GM21619 (cell line): Measurements from ENCODE around the gene CRYGB.

Experiments
- ATAC-seq: cut with Tn5 transposase; IDR thresholded peaks from one replicate; pipeline ENCODE4 v1.9.1; 2021; ENCODE audit not compliant: unreplicated experiment

CRYGB gene, protein sequence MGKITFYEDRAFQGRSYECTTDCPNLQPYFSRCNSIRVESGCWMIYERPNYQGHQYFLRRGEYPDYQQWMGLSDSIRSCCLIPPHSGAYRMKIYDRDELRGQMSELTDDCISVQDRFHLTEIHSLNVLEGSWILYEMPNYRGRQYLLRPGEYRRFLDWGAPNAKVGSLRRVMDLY

GRCh38 chr2:208146006-208146405 is at the start of gene CRYGB:
Gene CRYGB, minus strand, starts transcription at chr2:208146158. Its CDS starts 38 bp downstream, at chr2:208146120.
- no peak for ATAC-seq

DNA sequence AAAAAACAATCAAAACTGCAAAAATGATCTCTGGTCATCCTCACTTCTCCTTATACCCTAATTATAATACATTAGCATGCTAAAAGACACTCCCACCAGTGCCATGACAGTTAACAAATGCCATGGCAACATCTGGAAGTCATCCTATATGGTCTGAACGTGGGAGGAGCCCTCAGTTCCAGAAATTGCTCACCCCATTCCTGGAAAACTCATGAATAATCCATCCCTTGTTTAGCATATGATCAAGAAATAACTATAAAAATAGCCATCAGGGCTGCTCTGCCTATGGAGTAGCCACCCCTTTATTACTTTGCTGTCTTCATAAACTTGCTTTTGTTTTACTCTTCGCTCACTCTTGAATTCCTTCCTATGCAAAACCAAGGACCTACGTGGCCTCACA is 49.6 kb upstream of the CRYGB start:
- ATAC-seq, result no peak

- ATAC-seq, result no peak
These were observed 46.8 kb upstream of the CRYGB start for GRCh38 chr2:208192611-208193236.

GRCh38 chr2:208189810-208190503 is 44.0 kb upstream of the CRYGB start, which contains the start of gene C2orf80:
Gene C2orf80, minus strand, starts transcription at chr2:208190030. Its CDS starts 3,044 bp downstream, at chr2:208186986.
- no peak for ATAC-seq

GRCh38 chr2:208189069-208189809 is 43.3 kb upstream of the CRYGB start:
- no peak for ATAC-seq

GRCh38 chr2:208186893-208187292 is 40.9 kb upstream of the CRYGB start:
- no peak for ATAC-seq

- no peak for ATAC-seq
These were observed 40.5 kb upstream of the CRYGB start for GRCh38 chr2:208186465-208186864.

- no peak for ATAC-seq
These were observed 38.2 kb upstream of the CRYGB start for GRCh38 chr2:208183972-208184705.

DNA sequence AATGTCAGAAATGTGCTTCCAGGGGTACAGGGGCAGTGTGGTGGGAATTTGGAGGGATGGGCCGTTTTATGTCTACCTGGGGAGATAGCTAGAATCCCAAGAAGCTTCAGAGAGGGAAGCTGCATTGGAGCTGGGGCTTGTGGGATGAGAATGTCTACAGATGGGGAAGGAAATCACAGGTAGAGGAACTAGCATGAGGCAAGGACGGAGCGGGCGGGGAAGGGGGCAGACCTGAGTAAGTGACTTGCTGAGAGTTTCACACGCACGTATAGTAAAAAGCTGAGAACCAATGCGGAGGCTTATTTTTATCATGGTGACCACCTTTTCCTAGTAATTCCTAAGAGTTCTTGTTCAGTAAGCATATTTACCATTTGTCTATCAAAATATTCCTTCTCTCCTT is 37.6 kb upstream of the CRYGB start:
- no peak for ATAC-seq

DNA sequence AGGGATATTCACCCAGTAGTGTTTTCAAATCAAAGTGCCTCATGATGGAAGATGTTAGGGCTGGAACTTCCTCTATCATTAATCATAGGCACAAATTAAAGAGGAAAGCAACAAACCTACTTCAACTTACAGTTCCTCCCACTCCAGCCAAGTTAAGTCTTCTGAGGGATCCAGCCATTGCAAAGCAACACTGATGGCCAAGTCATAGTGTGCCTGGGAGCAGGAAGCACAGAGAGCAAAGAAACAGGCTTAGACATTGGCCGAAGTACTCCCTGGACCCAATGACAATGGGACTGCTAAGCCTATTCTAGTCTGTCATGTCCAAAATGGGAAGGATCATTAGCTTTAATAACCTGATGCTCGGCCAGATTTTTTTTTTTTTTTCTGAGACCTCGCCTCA is 36.9 kb upstream of the CRYGB start:
- ATAC-seq, result no peak

GRCh38 chr2:208179028-208179609 is 33.2 kb upstream of the CRYGB start:
- ATAC-seq, result no peak

- ATAC-seq, result no peak
These were observed 29.8 kb upstream of the CRYGB start for GRCh38 chr2:208175840-208176153.

- ATAC-seq, result peak; percentile 98
These were observed 29.3 kb upstream of the CRYGB start for GRCh38 chr2:208175069-208175839.

GRCh38 chr2:208174144-208174543 is 28.2 kb upstream of the CRYGB start:
- ATAC-seq, result no peak

DNA sequence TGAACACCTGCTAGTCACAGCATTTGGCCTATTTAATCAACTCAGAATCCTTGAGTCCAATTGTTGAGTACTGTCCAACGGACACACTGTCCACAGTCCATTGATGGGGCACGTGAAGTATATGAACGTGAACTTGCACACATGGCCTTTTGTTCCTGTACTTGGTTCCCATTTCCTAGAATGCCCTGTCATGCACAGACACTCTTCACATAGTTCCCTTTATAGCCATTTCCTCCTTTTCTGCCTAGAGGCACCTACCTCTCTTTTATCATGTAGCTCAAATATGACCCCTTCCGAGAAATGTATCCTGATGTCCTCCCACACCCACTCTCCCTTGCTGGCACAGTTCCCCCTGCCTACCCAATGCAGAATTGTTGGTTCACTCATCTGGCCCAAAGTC is 26.2 kb upstream of the CRYGB start:
- no peak for ATAC-seq

- ATAC-seq, result no peak
These were observed 19.2 kb upstream of the CRYGB start for GRCh38 chr2:208164951-208165755.

GRCh38 chr2:208163489-208163888 is 17.5 kb upstream of the CRYGB start, which contains the start of gene CRYGA:
Gene CRYGA, minus strand, starts transcription at chr2:208163589. Its CDS starts 33 bp downstream, at chr2:208163556.
- ATAC-seq, result no peak

- no peak for ATAC-seq
These were observed 10.5 kb upstream of the CRYGB start for GRCh38 chr2:208156439-208156838.

- no peak for ATAC-seq
These were observed 7.2 kb upstream of the CRYGB start for GRCh38 chr2:208153156-208153555.
